PC-9 (cell line): Measurements from ENCODE around the gene AZU1.

Experiments
- CTCF ChIP-seq: fragments of 200-600 bp; sonication (generic); conservative IDR thresholded peaks from 2 replicates; pipeline ENCODE4 v1.6.1; 2017; ENCODE audit warnings: mixed run types, antibody characterized with exemption, mild to moderate bottlenecking, moderate library complexity
- EZH2 ChIP-seq: fragments of 200-600 bp; sonication (generic); IDR thresholded peaks from 2 replicates; pipeline ENCODE4 v1.8.0; 2017; ENCODE audit warnings: antibody characterized with exemption, low read depth

DNA sequence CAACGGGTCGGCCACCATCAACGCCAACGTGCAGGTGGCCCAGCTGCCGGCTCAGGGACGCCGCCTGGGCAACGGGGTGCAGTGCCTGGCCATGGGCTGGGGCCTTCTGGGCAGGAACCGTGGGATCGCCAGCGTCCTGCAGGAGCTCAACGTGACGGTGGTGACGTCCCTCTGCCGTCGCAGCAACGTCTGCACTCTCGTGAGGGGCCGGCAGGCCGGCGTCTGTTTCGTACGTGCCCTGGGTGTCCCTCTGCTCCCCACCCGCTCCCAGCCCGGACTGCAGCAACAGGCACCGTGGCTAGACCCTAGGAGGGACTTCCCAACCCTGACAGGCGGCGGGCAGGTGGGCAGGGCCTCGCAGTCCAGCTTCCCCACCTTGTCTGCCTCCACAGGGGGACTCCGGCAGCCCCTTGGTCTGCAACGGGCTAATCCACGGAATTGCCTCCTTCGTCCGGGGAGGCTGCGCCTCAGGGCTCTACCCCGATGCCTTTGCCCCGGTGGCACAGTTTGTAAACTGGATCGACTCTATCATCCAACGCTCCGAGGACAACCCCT is 28.0 kb downstream of the AZU1 start:
- no peak for TF ChIP-seq CTCF
- no peak for TF ChIP-seq EZH2
